ENCODE measurements around the gene HYLS1. TPM values are rescaled to one million over a fixed set of nuclear protein-coding genes. Genes with fewer than 3 reads are reported as not detected.

Gene HYLS1
- total RNA-seq, 4 donors from 2014 or later: 4.2 to 9.8 (median 6.4) TPM

DNA sequence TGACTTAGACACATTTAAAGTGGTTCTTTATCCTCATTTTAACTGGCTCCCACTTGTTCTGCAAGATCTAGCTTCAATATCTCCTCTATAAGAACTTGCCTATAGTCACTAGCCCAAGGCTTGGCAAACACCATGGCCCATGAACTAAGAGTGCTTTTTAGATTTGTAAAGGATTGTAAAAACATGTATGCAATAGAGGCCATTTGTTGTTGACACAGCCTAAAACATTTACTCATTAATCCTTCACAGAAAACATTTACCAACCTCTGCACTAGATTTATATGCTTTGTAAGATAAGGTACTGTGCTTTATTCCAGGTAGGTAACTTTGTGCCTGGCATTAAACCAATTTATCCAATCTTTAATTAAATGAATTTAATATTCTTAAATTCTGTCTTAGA lies 5.5 kb downstream of the HYLS1 start:
- Histone ChIP-seq H3K9me3 (no peaks in the 10 kb centered on the region), H3K27ac (no peak overlapping the region), H3K4me3 (no peak overlapping the region), H3K4me1 (peaks cover 0 to 24% (median 0%) of the 10 kb centered on the region in 3 donors), H3K27me3 (no peaks in the 10 kb centered on the region), H3K36me3 (peaks cover 0 to 41% of the 10 kb centered on the region in 2 donors)
- ATAC-seq: no peak
- TF ChIP-seq, protein P1, sequence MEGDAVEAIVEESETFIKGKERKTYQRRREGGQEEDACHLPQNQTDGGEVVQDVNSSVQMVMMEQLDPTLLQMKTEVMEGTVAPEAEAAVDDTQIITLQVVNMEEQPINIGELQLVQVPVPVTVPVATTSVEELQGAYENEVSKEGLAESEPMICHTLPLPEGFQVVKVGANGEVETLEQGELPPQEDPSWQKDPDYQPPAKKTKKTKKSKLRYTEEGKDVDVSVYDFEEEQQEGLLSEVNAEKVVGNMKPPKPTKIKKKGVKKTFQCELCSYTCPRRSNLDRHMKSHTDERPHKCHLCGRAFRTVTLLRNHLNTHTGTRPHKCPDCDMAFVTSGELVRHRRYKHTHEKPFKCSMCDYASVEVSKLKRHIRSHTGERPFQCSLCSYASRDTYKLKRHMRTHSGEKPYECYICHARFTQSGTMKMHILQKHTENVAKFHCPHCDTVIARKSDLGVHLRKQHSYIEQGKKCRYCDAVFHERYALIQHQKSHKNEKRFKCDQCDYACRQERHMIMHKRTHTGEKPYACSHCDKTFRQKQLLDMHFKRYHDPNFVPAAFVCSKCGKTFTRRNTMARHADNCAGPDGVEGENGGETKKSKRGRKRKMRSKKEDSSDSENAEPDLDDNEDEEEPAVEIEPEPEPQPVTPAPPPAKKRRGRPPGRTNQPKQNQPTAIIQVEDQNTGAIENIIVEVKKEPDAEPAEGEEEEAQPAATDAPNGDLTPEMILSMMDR (IDR thresholded peaks at IDR 0.05): no peak
- TF ChIP-seq POLR2AphosphoS5 (IDR thresholded peaks at IDR 0.05) (no peak), EP300 (IDR thresholded peaks at IDR 0.05) (no peak), POLR2A (IDR thresholded peaks at IDR 0.05) (no peak)

DNA sequence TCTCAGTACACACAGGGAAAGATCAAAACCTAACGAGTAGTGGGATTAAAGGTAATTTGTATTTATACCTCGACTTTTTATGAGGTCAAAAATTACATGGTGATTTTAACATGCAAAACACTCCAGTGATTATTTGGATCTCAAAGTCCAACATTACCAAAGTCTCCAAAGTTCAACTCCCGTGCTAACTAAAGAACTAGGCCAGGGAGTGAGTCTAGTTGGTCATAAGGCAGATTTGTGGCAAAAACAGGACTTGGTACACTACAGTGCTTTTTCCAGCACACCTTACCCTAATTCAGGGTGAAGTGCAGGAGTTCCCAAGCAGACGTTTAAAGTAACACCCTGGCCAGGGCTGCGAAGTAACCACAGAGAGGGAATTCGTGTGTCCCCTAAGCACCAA lies 14.4 kb downstream of the HYLS1 start:
- TF ChIP-seq, protein P1 (IDR thresholded peaks at IDR 0.05): no peak
- no peak for TF ChIP-seq POLR2A (IDR thresholded peaks at IDR 0.05)
- TF ChIP-seq EP300 (IDR thresholded peaks at IDR 0.05): no peak
- no peak for TF ChIP-seq POLR2AphosphoS5 (IDR thresholded peaks at IDR 0.05)
- no peak overlapping the region for H3K4me3 ChIP-seq
- no peak for ATAC-seq

DNA sequence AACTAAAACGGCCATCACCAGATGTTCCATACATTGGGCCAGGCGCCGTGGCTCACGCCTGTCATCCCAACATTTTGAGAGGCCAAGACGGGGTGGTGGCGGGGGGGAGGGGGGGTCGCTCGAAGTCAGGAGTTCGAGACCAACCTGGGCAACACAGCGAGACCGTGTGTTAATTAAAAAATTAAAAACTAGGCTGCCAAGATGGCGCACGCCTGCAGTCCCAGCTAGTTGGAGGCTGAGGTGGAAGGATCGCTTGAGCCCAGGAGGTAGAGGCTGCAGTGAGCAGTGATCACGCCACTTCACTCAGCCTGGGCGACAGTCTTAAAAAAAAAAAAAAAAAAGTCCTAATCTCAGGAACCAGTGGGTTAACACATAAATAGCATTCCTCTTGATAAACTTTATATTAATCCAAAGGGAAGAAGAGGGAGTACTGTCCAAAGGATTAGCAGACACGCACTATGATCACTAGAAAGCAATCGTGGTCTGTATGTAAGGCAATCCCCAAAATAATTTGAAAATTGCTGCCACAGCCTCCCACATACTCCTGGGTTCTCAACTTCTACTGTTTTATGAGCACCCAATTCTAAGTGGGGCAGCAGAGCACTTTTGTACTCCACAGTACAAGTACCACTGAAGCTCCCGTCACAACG lies 14.9 kb downstream of the HYLS1 start:
- Histone ChIP-seq H3K27ac (peak overlapping the region; percentile 74 to 98 (median 80)), H3K9me3 (no peaks in the 10 kb centered on the region), H3K36me3 (peaks cover 0 to 17% of the 10 kb centered on the region in 2 donors), H3K4me3 (peak overlapping the region; percentile 52 to 100), H3K27me3 (peaks cover 36% of the 10 kb centered on the region), H3K4me1 (peaks cover 0 to 31% (median 16%) of the 10 kb centered on the region in 3 donors)
- TF ChIP-seq, protein P1 (IDR thresholded peaks at IDR 0.05): no peak
- no peak for TF ChIP-seq EP300 (IDR thresholded peaks at IDR 0.05)
- no peak for TF ChIP-seq POLR2A (IDR thresholded peaks at IDR 0.05)
- TF ChIP-seq POLR2AphosphoS5 (IDR thresholded peaks at IDR 0.05): no peak
- no peak for ATAC-seq
- WGBS, 2 donors (ENCODE audit: low coverage in 1 of 2): 27 to 32% methylated on average over 10 to 11 of the region's 20 CpGs

More for the DNA sequence above, 14.4 kb downstream of the HYLS1 start:
- no peak overlapping the region for H3K27ac ChIP-seq
- no peaks in the 10 kb centered on the region for H3K9me3 ChIP-seq
- H3K36me3 ChIP-seq: peaks cover 0 to 17% of the 10 kb centered on the region in 2 donors
- peaks cover 0 to 31% (median 16%) of the 10 kb centered on the region in 3 donors for H3K4me1 ChIP-seq
- H3K27me3 ChIP-seq: peaks cover 34% of the 10 kb centered on the region
- WGBS, 2 donors (ENCODE audit: low coverage in 1 of 2): 76 to 87% methylated on average over 3 to 4 of the region's 6 CpGs

DNA sequence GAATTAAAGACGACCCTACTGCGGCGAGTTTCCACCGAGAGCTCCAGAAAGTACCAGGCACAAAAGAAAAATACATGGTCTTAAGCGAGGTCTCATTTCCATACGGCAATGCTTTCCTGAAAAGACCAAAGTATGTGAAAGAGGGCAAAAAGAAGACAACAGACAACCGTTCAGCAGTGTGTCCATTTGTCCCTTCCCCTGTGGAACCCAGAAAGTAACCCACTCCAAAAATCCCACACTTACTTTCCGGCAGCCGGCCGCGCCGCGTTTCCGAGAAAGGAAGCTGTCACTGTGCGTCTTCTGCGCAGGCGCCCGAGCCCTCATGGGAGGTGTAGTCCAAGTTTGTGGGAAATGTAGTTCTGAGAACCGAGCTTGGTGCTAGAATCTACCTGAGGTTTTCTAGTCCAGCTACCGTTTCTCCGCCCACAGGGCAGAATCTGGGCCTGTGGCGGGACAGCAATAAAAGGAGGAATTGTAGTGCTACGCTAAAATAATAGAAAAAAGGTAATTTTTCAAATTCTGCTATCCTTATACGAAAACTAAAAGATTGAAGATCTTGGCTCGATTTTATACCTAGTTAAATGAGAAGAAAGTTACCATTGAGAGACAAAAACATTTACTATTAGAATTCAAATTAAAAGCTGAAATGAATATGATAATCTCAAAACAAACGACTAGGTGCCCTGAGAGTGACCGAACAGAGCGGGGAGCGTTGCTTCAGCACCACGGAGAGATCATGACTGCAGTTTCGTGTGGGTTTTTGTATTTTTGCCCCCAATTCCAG lies 15.7 kb downstream of the HYLS1 start, which contains the start of gene PUS3:
PUS3 (minus strand) TSS at position 280 of the 784 bp plus-strand sequence. CDS start 6,922 bp downstream, outside the sequence.
- ATAC-seq: peak; percentile 93
- Histone ChIP-seq H3K36me3 (peaks cover 0 to 17% of the 10 kb centered on the region in 2 donors), H3K9me3 (no peaks in the 10 kb centered on the region), H3K4me3 (peak within 1 kb of the TSS; percentile 52 to 100), H3K27me3 (peaks cover 36% of the 10 kb centered on the region), H3K4me1 (peaks cover 0 to 31% (median 16%) of the 10 kb centered on the region in 3 donors), H3K27ac (peak within 1 kb of the TSS; percentile 74 to 98 (median 80))
- TF ChIP-seq POLR2A (IDR thresholded peaks at IDR 0.05): peak in 1 of 2 donors; percentile 31
- TF ChIP-seq, protein P1 (IDR thresholded peaks at IDR 0.05): no peak
- peak; percentile 82 for TF ChIP-seq POLR2AphosphoS5 (IDR thresholded peaks at IDR 0.05)
- TF ChIP-seq EP300 (IDR thresholded peaks at IDR 0.05): no peak
- WGBS, 2 donors (ENCODE audit: low coverage in 1 of 2): 3 to 4% methylated on average over 20 to 22 of the region's 31 CpGs
